Testis (tissue), 3 donors: Measurements from ENCODE around the gene PTH2R. TPM values are rescaled to one million over a fixed set of nuclear protein-coding genes. Genes with fewer than 3 reads are reported as not detected.

Experiments used
- DNase-seq: peaks from one replicate; pipeline ENCODE4 v3.0.0-alpha.2; 2019
- H3K27ac ChIP-seq, 2 donors: fragments of 200-600 bp; sonication (generic); one replicate each; pipeline ENCODE4 v1.5.1; 2019
- H3K27me3 ChIP-seq: fragments of 200-600 bp; sonication (generic); one replicate; pipeline ENCODE4 v1.5.1; 2019
- H3K36me3 ChIP-seq: fragments of 200-600 bp; sonication (generic); one replicate; pipeline ENCODE4 v1.5.1; 2017; ENCODE audit warnings: low read depth; ENCODE audit errors: missing control alignments
- H3K4me1 ChIP-seq: fragments of 200-600 bp; sonication (generic); one replicate; pipeline ENCODE4 v1.5.1; 2019
- H3K4me3 ChIP-seq, 2 donors: fragments of 200-600 bp; sonication (generic); one replicate each; pipeline ENCODE4 v1.5.1; 2017 to 2019
- H3K9me3 ChIP-seq: fragments of 200-600 bp; sonication (generic); one replicate; pipeline ENCODE4 v1.5.1; 2017
- POLR2A ChIP-seq: fragments of 450-650 bp; IDR thresholded peaks from one replicate; pipeline ENCODE4 v1.6.1; 2017; ENCODE audit warnings: antibody characterized with exemption, mild to moderate bottlenecking, moderate library complexity
- WGBS, 2 donors: methylation state at CpG; one replicate each; pipeline ENCODE4 v1.1.5; 2018; 5-methylcytosine and 5-hydroxymethylcytosine counted together
- intact Hi-C: fragments of 100-400 bp; cut with DNase I; formaldehyde crosslinking; loops from one replicate; pipeline ENCODE4 v1.15.1; 2023; ENCODE audit warnings: low total_unique reads
- polyA plus RNA-seq: library from polyadenylated mRNA; stranded (reverse); fragments of 350-450 nt; fragmentation: Illumina TruSeq; extraction: RNeasy Lipid Tissue Mini Kit (QIAGEN cat#74804); gene quantifications from one replicate; pipeline ENCODE4 v1.2.3, GENCODE V29; 2014; ENCODE audit warnings: low read depth, low replicate concordance; ENCODE audit not compliant: insufficient read depth
- total RNA-seq, 2 donors: library from RNA; depleted of rRNA; stranded (reverse); fragments of >200 nt; gene quantifications; one replicate each; pipeline ENCODE4 v1.2.3, GENCODE V29; 2016
- TF ChIP-seq, protein P1 (sequence below), 3 experiments: fragments of 450-650 bp in 2 of 3; fragments of 200-600 bp in 1 of 3; sonication (generic) in 1 of 3; IDR thresholded peaks; one replicate each; pipeline ENCODE4 v1.5.1; 2016 to 2019; ENCODE audit warnings: antibody characterized with exemption in 3 of 3, mild to moderate bottlenecking in 2 of 3, moderate library complexity in 1 of 3

Gene PTH2R
- total and polyA plus RNA-seq, 3 donors from 2014 or later: 1.3 to 1.9 (median 1.5) TPM

DNA sequence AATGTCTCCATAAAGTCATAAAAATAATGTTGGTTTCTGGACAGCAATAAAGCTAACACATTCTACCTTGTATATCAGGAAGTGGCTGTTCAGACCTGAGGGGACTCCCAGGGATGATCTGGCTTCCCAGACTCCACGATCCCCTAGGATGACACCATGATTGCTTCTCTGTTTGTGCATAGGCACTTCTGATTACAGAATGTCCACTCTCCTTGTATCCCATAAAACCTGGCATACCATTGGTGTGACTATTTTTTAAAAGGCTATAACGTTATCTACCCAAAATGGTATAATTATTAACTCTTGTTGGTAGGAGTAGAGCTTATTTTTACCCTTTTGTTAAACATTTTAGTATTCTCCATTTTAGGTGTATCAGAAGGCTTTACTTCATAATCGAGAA, 57.1 kb downstream of the PTH2R start:
- intact Hi-C loops: no loop called here
- Histone ChIP-seq H3K36me3 (no peaks in the 10 kb centered on the region), H3K4me1 (peaks cover 12% of the 10 kb centered on the region), H3K4me3 (no peak overlapping the region), H3K27me3 (no peaks in the 10 kb centered on the region), H3K27ac (no peak overlapping the region), H3K9me3 (no peaks in the 10 kb centered on the region)
- DNase-seq: no peak
- no peak for TF ChIP-seq POLR2A
- TF ChIP-seq, protein P1, sequence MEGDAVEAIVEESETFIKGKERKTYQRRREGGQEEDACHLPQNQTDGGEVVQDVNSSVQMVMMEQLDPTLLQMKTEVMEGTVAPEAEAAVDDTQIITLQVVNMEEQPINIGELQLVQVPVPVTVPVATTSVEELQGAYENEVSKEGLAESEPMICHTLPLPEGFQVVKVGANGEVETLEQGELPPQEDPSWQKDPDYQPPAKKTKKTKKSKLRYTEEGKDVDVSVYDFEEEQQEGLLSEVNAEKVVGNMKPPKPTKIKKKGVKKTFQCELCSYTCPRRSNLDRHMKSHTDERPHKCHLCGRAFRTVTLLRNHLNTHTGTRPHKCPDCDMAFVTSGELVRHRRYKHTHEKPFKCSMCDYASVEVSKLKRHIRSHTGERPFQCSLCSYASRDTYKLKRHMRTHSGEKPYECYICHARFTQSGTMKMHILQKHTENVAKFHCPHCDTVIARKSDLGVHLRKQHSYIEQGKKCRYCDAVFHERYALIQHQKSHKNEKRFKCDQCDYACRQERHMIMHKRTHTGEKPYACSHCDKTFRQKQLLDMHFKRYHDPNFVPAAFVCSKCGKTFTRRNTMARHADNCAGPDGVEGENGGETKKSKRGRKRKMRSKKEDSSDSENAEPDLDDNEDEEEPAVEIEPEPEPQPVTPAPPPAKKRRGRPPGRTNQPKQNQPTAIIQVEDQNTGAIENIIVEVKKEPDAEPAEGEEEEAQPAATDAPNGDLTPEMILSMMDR (IDR thresholded peaks at IDR 0.05): no peak
- WGBS, 2 donors: 84 to 94% methylated on average over 2 to 3 of the region's 3 CpGs

DNA sequence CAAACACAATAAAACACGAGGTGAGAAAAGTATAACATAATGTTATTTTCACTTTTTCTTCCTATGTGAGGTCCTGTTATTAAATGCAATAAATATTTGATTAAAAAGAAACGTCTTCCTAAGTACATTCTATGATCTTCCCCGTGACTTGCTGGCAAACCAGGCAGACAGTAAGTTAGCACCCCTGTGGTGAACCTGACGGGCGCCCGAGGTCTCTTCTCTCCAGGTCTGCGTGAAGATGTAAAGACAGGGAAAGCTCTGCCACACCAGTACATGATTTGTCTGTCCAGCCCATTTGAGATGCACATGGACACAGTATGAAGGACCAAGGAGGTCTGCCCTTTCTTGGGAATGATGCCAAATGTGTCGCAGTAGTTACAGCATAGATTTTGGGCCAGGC, 57.6 kb downstream of the PTH2R start:
- H3K9me3 ChIP-seq: no peaks in the 10 kb centered on the region
- H3K27ac ChIP-seq: no peak overlapping the region
- peaks cover 12% of the 10 kb centered on the region for H3K4me1 ChIP-seq
- TF ChIP-seq, protein P1 (IDR thresholded peaks at IDR 0.05): no peak
- TF ChIP-seq POLR2A: no peak
- no peaks in the 10 kb centered on the region for H3K36me3 ChIP-seq
- intact Hi-C loops: no loop called here
- H3K27me3 ChIP-seq: no peaks in the 10 kb centered on the region
- H3K4me3 ChIP-seq: no peak overlapping the region
- WGBS, 2 donors: 90 to 91% methylated on average over 8 of the region's 8 CpGs
- DNase-seq: no peak

DNA sequence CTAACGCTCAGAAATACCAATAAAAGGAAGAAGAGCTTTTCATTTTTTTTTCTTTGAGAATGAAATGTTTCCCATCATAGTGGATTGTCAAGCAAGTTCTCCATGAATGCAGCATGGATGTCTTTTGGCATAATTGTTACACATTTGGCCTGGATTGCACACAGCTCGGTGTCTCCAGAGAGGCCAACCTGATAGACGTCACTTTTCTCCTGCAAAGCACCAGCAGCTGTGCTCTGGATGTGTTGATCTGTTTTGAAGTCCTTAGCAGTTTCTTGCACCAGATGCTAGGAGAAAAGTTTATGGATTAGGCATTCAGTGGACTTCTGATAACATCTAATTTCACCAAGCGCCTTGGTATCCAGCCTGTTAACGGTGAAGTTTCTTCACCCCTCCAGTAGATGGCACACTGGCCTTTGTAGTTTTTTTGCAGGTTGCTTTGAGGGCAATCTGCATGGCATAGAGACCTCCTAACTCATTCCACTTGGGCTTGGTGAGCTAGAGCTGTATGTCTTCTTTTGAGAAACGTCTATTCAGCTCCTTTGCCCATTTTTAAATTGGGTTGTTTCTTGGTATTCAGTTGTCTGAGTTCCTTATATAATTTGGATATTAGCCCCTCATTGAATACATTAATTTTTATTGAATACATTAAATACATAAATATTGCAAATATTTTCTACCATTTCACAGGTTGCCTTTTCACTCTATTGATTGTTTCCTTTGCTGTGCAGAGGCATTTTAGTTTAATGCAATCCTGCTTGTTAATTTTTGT, 59.7 kb downstream of the PTH2R start:
- Histone ChIP-seq H3K4me1 (peaks cover 12% of the 10 kb centered on the region), H3K27ac (no peak overlapping the region), H3K9me3 (no peaks in the 10 kb centered on the region), H3K4me3 (no peak overlapping the region), H3K27me3 (no peaks in the 10 kb centered on the region), H3K36me3 (no peaks in the 10 kb centered on the region)
- 39 to 45% methylated on average over 6 of the region's 6 CpGs for WGBS, 2 donors
- peak; percentile 43 for DNase-seq
- TF ChIP-seq, protein P1 (IDR thresholded peaks at IDR 0.05): peak; percentile 19 to 58 (median 42)
- no peak for TF ChIP-seq POLR2A
- intact Hi-C loops: no loop called here

DNA sequence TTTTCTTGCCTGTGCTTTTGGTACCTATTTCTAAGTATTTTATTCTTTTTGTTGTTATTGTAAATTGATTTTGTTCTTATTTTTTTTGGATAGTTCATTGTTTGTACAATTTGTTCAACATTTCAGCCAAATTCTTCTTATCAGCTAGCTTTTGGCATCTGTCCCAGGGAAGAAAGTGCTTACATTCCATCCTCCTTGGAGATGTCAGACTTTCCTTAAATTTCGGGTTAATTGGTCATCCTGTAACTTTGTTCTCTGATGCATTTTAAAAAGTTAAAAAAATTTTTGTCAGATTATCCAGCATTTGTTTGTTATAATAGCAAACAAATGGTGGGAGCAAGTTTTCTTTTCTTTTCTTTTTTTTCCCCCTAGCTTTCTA, 60.3 kb downstream of the PTH2R start:
- Histone ChIP-seq H3K27ac (no peak overlapping the region), H3K4me1 (peaks cover 12% of the 10 kb centered on the region), H3K9me3 (no peaks in the 10 kb centered on the region), H3K4me3 (no peak overlapping the region), H3K27me3 (no peaks in the 10 kb centered on the region), H3K36me3 (no peaks in the 10 kb centered on the region)
- TF ChIP-seq, protein P1 (IDR thresholded peaks at IDR 0.05): no peak
- no peak for TF ChIP-seq POLR2A
- intact Hi-C loops: no loop called here
- DNase-seq: peak; percentile 18
- WGBS, 2 donors: 24 to 33% methylated on average over 1 of the region's 1 CpG

DNA sequence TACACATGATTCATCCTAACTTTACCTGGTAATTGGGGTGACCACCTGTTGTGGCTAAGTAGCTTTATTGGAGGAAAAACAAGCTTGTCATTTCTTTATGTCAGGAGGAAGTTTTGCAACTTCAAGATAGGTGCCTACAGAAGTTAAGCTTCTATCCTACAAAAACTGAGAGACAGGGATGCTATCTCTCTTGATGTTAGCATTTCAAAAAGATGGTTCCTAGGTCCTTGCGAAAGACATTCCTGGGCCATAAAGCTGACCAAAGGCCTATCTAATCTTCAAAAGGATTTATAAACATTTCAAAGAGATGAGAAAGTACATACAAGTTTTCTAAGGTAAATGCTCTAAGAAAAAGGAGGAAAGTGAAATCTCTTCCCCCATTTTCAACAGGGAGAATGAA, 61.0 kb downstream of the PTH2R start:
- Histone ChIP-seq H3K27me3 (no peaks in the 10 kb centered on the region), H3K4me1 (peaks cover 12% of the 10 kb centered on the region), H3K9me3 (no peaks in the 10 kb centered on the region), H3K36me3 (no peaks in the 10 kb centered on the region), H3K27ac (no peak overlapping the region), H3K4me3 (no peak overlapping the region)
- 79 to 88% methylated on average over 1 of the region's 1 CpG for WGBS, 2 donors
- no peak for DNase-seq
- intact Hi-C loops: no loop called here
- TF ChIP-seq POLR2A: no peak
- TF ChIP-seq, protein P1 (IDR thresholded peaks at IDR 0.05): no peak
